ENCODE measurements around the gene PHB1. TPM values are rescaled to one million over a fixed set of nuclear protein-coding genes. Genes with fewer than 3 reads are reported as not detected.
A peak's percentile ranks its signal among the peaks of the same experiment; 100 is the strongest.
"Not testable (repeated sequence)": the region's sequence is repeated elsewhere in the genome, so short reads cannot be mapped to it uniquely, and the experiment has no call there.

The PHB1 gene
- total and polyA plus RNA-seq, 2 of the 8 experiments (the other 6 are each of a cell fraction or from before 2014, with no cell fraction given): 386 to 597 TPM

GRCh38 chr17:49389514-49390347 lies 25.0 kb downstream of the PHB1 start:
- H3K4ac ChIP-seq (replicated peaks; ENCODE audit: insufficient read length, low read depth, low read length); H3K4me2 ChIP-seq (ENCODE audit: insufficient read depth in 1 of 2, low read depth in 2 of 2, low read length in 2 of 2); H3K36me3 ChIP-seq (ENCODE audit: control insufficient read depth in 2 of 4, insufficient read depth in 4 of 4, low read length in 3 of 4); H3K79me2 ChIP-seq (ENCODE audit: control insufficient read depth in 1 of 2, insufficient read depth in 2 of 2, low read length in 2 of 2); H3K27ac ChIP-seq (ENCODE audit: low read depth, low read length); H2BK12ac ChIP-seq (ENCODE audit: low read depth, low read length); H4K91ac ChIP-seq (replicated peaks; ENCODE audit: insufficient read length, low read length); H3K9ac ChIP-seq (replicated peaks in 1 of 4; ENCODE audit: extremely low read depth in 1 of 4, low read depth in 3 of 4, low read length in 3 of 4); H3K9me3 ChIP-seq (ENCODE audit: insufficient read depth in 2 of 2, low read depth in 1 of 2, low read length in 1 of 2); H2BK120ac ChIP-seq (replicated peaks; ENCODE audit: low read depth, low read length); H2BK15ac ChIP-seq (ENCODE audit: low read length); H4K20me1 ChIP-seq (replicated peaks in 1 of 2; ENCODE audit: control insufficient read depth in 1 of 2, insufficient read depth in 2 of 2, low read length in 2 of 2); FAIRE-seq; H2AK5ac ChIP-seq (ENCODE audit: low read depth, low read length); H3K56ac ChIP-seq (replicated peaks; ENCODE audit: insufficient read length, low read depth, low read length); H2BK5ac ChIP-seq (ENCODE audit: low read depth, low read length); H3K79me1 ChIP-seq (ENCODE audit: low read depth, low read length); H3K23me2 ChIP-seq (ENCODE audit: low read depth, low read length); H3K27me3 ChIP-seq (replicated peaks in 1 of 4; ENCODE audit: control insufficient read depth in 3 of 4, extremely low read depth in 1 of 4, insufficient read depth in 3 of 4, low read length in 3 of 4); H3K23ac ChIP-seq (ENCODE audit: insufficient read length); H3K14ac ChIP-seq (ENCODE audit: insufficient read length); H4K5ac ChIP-seq (ENCODE audit: insufficient read length, low read depth, low read length); H3K4me1 ChIP-seq (replicated peaks in 1 of 4; ENCODE audit: control insufficient read depth in 3 of 4, insufficient read depth in 4 of 4, low read length in 3 of 4); H3K4me3 ChIP-seq (ENCODE audit: extremely low read depth in 1 of 4, insufficient read depth in 2 of 4, low read depth in 3 of 4, low read length in 4 of 4); H3K18ac ChIP-seq (ENCODE audit: extremely low read depth, low read length); H4K8ac ChIP-seq (ENCODE audit: extremely low read depth, insufficient read depth, low read length); H2BK20ac ChIP-seq (ENCODE audit: low read length); DNase-seq (ENCODE audit: low read depth in 1 of 2, low spot score in 2 of 2): not testable (repeated sequence)
- 94% methylated on average over 12 of the region's 12 CpGs; no CpG with 5 or more reads in 1 of the 2 experiments for WGBS, 2 experiments (ENCODE audit: extremely low coverage in 1 of 2, insufficient coverage in 1 of 2, insufficient read length in 1 of 2, insufficient replicate concordance in 2 of 2, low coverage in 1 of 2, low lambda C conversion rate in 2 of 2, missing lambda C conversion rate in 1 of 2)
- ChIA-PET POLR2A (ENCODE audit: partially characterized antibody) (interaction anchor here (0.7 kb wide), 1 partner anchor 19 kb away, joined by 3 read pairs; no protein-coding TSS in a partner anchor), CTCF (ENCODE audit: partially characterized antibody) (interaction anchor here (0.8 to 3.0 kb wide), 5 partner anchors 10 to 169 kb away, joined by 3 to 12 read pairs (median 5); no protein-coding TSS in a partner anchor)
- peak overlapping the region; percentile 77; the same call in 1 of the 2 replicates for H2AFZ ChIP-seq (ENCODE audit: low read length)
